Hepatocyte (in vitro differentiated cells): ENCODE results near the gene LRMDA. TPM values are rescaled to one million over a fixed set of nuclear protein-coding genes. Genes with fewer than 3 reads are reported as not detected.

Source experiments
- DNase-seq: peaks from one replicate; pipeline ENCODE4 v3.0.0-alpha.2; 2016; ENCODE audit warnings: low spot score
- H2AFZ ChIP-seq: fragments of 200-600 bp; sonication (generic); 2 replicates; pipeline ENCODE4 v1.6.0; 2016; ENCODE audit warnings: antibody characterized with exemption, mild to moderate bottlenecking
- H3K27ac ChIP-seq: fragments of 200-600 bp; sonication (generic); 2 replicates; pipeline ENCODE4 v1.5.1; 2016; ENCODE audit warnings: mild to moderate bottlenecking
- H3K27me3 ChIP-seq: fragments of 200-600 bp; sonication (generic); 2 replicates; pipeline ENCODE4 v1.6.1; 2016
- H3K36me3 ChIP-seq: fragments of 200-600 bp; sonication (generic); replicated peaks from 2 replicates; pipeline ENCODE4 v1.5.1; 2016; ENCODE audit warnings: low read depth; ENCODE audit not compliant: insufficient read depth
- H3K4me1 ChIP-seq: fragments of 200-600 bp; sonication (generic); 2 replicates; pipeline ENCODE4 v1.5.1; 2016; ENCODE audit warnings: mild to moderate bottlenecking, moderate library complexity; ENCODE audit not compliant: insufficient read depth
- H3K4me2 ChIP-seq: fragments of 200-600 bp; sonication (generic); 2 replicates; pipeline ENCODE4 v1.6.0; 2016
- H3K4me3 ChIP-seq: fragments of 200-600 bp; sonication (generic); 2 replicates; pipeline ENCODE4 v1.5.1; 2016; ENCODE audit warnings: mild to moderate bottlenecking
- H3K79me2 ChIP-seq: fragments of 200-600 bp; sonication (generic); 2 replicates; pipeline ENCODE4 v1.6.0; 2017; ENCODE audit warnings: mild to moderate bottlenecking
- H3K9me2 ChIP-seq: fragments of 200-600 bp; sonication (generic); replicated peaks from 2 replicates; pipeline ENCODE4 v1.6.0; 2017; ENCODE audit warnings: mild to moderate bottlenecking; ENCODE audit not compliant: insufficient read depth
- H3K9me3 ChIP-seq: fragments of 200-600 bp; sonication (generic); 2 replicates; pipeline ENCODE4 v1.5.1; 2016; ENCODE audit warnings: low read depth, mild to moderate bottlenecking
- H4K20me1 ChIP-seq: fragments of 200-600 bp; sonication (generic); 2 replicates; pipeline ENCODE4 v1.6.0; 2016; ENCODE audit warnings: mild to moderate bottlenecking; ENCODE audit not compliant: insufficient read depth, poor library complexity, severe bottlenecking
- CTCF ChIP-seq: fragments of 200-600 bp; sonication (generic); IDR thresholded peaks from 2 replicates; pipeline ENCODE4 v1.5.1; 2016; ENCODE audit warnings: antibody characterized with exemption, mild to moderate bottlenecking; ENCODE audit not compliant: poor library complexity
- EZH2 ChIP-seq: fragments of 200-600 bp; sonication (generic); IDR thresholded peaks from 2 replicates; pipeline ENCODE4 v1.6.1; 2016; ENCODE audit warnings: antibody characterized with exemption, mild to moderate bottlenecking, borderline replicate concordance
- EZH2phosphoT487 ChIP-seq: fragments of 200-600 bp; sonication (generic); IDR thresholded peaks from one replicate; pipeline ENCODE4 v1.6.1; 2018; ENCODE audit warnings: antibody characterized with exemption, mild to moderate bottlenecking, low read depth, moderate library complexity; ENCODE audit not compliant: unreplicated experiment, severe bottlenecking
- WGBS: methylation state at CpG from one replicate; pipeline ENCODE4 v1.1.6; 2016; ENCODE audit warnings: low lambda C conversion rate; ENCODE audit errors: missing lambda C conversion rate; 5-methylcytosine and 5-hydroxymethylcytosine counted together
- polyA plus RNA-seq: library from polyadenylated mRNA; unstranded; fragments of >200 nt; fragmentation: Nextera tagmentation; extraction: Ambion mirVana; gene quantifications from 2 replicates; pipeline ENCODE4 v1.2.1, GENCODE V29; 2016
- total RNA-seq: library from RNA; depleted of rRNA; stranded (reverse); fragments of >200 nt; gene quantifications from 2 replicates; pipeline ENCODE4 v1.2.3, GENCODE V29; 2014

LRMDA gene
- total and polyA plus RNA-seq, 2 experiments from 2014 or later = 5.6 to 15.7 TPM

- Histone ChIP-seq H3K9me2 (no peaks in the 10 kb centered on the region), H3K9me3 (peaks cover 5% of the 10 kb centered on the region), H3K4me2 (no peak overlapping the region), H2AFZ (no peak overlapping the region), H3K27ac (no peak overlapping the region), H3K79me2 (no peaks in the 10 kb centered on the region), H3K36me3 (no peaks in the 10 kb centered on the region), H3K4me3 (no peak overlapping the region), H4K20me1 (no peaks in the 10 kb centered on the region), H3K27me3 (no peaks in the 10 kb centered on the region), H3K4me1 (no peaks in the 10 kb centered on the region)
- 47% methylated on average over 5 of the region's 5 CpGs for WGBS
- no peak for DNase-seq
- no peak for TF ChIP-seq CTCF
- no peak for TF ChIP-seq EZH2
- no peak for TF ChIP-seq EZH2phosphoT487
These were observed 610.1 kb downstream of the LRMDA start for GRCh38 chr10:76041551-76041950.

- Histone ChIP-seq H3K9me3 (peaks cover 5% of the 10 kb centered on the region), H4K20me1 (no peaks in the 10 kb centered on the region), H2AFZ (no peak overlapping the region), H3K36me3 (no peaks in the 10 kb centered on the region), H3K4me1 (no peaks in the 10 kb centered on the region), H3K4me3 (no peak overlapping the region), H3K9me2 (no peaks in the 10 kb centered on the region), H3K27me3 (no peaks in the 10 kb centered on the region), H3K79me2 (no peaks in the 10 kb centered on the region), H3K4me2 (no peak overlapping the region), H3K27ac (no peak overlapping the region)
- 94% methylated on average over 2 of the region's 2 CpGs for WGBS
- DNase-seq = no peak
- TF ChIP-seq EZH2phosphoT487 = no peak
- no peak for TF ChIP-seq CTCF
- no peak for TF ChIP-seq EZH2
These were observed 611.8 kb downstream of the LRMDA start for GRCh38 chr10:76043261-76043660.

GRCh38 chr10:76044751-76045150 lies 613.3 kb downstream of the LRMDA start:
- Histone ChIP-seq H3K9me3 (no peaks in the 10 kb centered on the region), H3K36me3 (no peaks in the 10 kb centered on the region), H2AFZ (no peak overlapping the region), H3K27me3 (no peaks in the 10 kb centered on the region), H3K4me2 (no peak overlapping the region), H3K27ac (no peak overlapping the region), H3K79me2 (no peaks in the 10 kb centered on the region), H3K9me2 (no peaks in the 10 kb centered on the region), H4K20me1 (no peaks in the 10 kb centered on the region), H3K4me1 (no peaks in the 10 kb centered on the region), H3K4me3 (no peak overlapping the region)
- TF ChIP-seq EZH2 (no peak), CTCF (no peak), EZH2phosphoT487 (no peak)
- no peak for DNase-seq

GRCh38 chr10:76045174-76045573 lies 613.8 kb downstream of the LRMDA start:
- H3K4me3 ChIP-seq = no peak overlapping the region
- H3K4me1 ChIP-seq = no peaks in the 10 kb centered on the region
- H3K27me3 ChIP-seq = no peaks in the 10 kb centered on the region
- TF ChIP-seq EZH2phosphoT487 (no peak), EZH2 (no peak), CTCF (no peak)
- no peaks in the 10 kb centered on the region for H3K79me2 ChIP-seq
- H3K4me2 ChIP-seq = no peak overlapping the region
- 100% methylated on average over 1 of the region's 1 CpG for WGBS
- no peak for DNase-seq
- H3K9me2 ChIP-seq = no peaks in the 10 kb centered on the region
- H3K27ac ChIP-seq = no peak overlapping the region
- no peaks in the 10 kb centered on the region for H3K36me3 ChIP-seq
- H2AFZ ChIP-seq = no peak overlapping the region
- H4K20me1 ChIP-seq = no peaks in the 10 kb centered on the region
- H3K9me3 ChIP-seq = no peaks in the 10 kb centered on the region
